NCI-H226 (cell line): Measurements from ENCODE around the gene RPRD2.
"Not testable (repeated sequence)": the region's sequence is repeated elsewhere in the genome, so short reads cannot be mapped to it uniquely, and the experiment has no call there.

Experiments
- DNase-seq: peaks from one replicate; pipeline ENCODE4 v3.0.0-alpha.2; 2015

Gene RPRD2

DNA sequence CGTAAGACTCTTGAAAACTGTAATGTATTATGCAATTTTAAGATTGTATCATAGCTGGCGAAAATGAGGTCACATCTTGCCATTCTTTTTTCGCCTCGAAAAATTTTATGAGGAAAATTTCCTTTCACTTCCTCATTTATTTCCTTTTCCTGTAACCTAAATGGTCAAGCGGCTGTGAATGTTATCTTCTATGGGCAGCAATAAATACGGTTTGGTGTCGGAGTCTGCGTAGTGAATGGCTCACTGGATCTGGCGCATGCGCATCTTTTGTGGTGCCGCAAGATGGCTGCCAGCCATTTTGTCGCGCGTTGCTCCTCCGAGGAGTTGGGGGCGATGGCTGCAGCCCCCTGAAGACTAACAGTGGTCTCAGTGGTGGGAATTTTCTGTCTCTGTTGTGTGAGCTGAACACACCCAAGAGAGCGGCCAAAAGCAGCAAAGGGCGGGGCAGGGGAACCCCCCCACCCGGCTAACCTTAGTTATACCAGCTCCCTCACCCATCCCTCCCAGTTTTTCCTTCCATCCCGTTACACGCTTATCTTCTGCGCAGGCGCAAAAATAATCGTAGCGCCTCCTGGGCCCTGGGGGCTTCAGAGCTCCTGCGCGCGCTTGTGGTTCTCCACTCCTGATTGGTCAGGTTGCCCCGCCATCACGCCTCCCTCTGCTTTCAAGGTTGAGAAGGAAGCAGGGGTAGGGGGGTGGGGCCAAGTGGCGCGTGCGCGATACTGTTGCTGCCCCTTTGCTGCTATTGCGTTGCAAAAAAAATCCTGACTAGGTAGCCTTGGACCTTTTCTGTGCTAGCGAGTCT is at the start of gene RPRD2:
Gene RPRD2, plus strand, starts transcription at position 722 of the 805 bp plus-strand sequence. CDS start 568 bp downstream, outside the sequence.
- peak; percentile 98 for DNase-seq

DNA sequence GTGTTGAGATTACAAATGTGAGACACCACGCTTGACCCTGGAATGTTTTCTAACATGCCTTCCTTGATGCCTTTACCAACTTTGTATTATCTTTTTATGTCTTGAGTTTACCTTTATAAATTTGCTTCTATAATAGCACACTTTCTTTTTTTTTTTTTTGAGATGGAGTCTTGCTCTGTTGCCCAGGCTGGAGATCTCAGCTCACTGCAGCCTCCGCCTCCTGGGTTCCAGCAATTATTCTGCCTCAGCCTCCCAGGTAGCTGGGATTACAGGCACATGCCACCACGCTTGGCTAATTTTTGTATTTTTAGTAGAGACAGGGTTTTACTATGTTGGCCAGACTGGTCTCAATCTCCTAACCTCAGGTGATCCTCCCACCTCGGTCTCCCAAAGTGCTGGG is 49.3 kb upstream of the RPRD2 start:
- DNase-seq = not testable (repeated sequence)

DNA sequence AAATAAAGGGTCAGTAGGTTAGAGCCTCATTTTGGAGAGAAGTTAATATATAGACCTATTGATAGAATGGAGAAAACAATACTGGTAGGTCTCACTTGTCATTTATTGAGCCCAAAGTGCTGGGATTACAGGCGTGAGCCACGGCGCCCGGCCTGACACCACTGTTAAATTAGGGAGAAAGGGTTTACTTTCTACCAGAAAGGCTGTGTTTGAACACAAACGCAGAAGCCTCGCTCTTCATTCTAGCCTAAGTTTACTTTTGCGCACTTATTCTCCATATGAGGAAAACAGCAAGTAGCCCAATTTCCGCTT is 43.3 kb upstream of the RPRD2 start:
- no peak for DNase-seq

DNA sequence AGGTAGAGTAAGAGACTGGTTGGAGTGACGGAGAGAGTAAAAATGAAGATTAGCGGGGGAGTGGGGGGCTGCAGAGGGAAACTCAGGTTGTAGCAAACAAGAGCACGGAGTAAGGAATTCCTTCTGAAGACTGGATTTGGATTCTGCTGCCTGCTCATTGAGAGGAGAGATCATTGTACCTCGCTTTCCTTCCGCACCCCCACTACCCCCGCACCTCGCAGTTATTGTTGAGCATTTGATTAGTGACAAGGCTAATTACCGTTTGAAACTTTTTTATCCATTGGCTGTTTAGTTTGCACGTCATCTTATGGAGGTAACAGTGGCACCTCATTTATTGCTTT is 42.2 kb upstream of the RPRD2 start:
- DNase-seq = no peak

DNA sequence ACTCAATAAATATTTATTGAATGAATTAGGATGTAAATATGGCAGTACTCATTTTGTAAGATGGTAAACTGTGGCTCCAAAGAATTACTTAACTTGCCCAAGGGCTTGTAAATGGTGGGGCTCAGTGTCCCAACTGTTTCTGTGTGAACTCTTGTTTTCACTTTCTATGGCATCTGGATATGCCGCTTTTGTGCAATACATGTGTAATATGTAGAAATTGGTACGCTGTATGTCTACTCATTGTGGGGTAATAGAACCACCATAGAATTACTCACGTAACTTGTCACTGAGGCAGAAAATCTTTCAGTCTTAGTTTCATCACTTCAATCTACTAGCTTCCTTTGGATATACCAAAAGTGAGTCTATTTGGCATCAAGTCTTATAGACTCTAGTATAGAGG is 41.6 kb upstream of the RPRD2 start:
- no peak for DNase-seq

DNA sequence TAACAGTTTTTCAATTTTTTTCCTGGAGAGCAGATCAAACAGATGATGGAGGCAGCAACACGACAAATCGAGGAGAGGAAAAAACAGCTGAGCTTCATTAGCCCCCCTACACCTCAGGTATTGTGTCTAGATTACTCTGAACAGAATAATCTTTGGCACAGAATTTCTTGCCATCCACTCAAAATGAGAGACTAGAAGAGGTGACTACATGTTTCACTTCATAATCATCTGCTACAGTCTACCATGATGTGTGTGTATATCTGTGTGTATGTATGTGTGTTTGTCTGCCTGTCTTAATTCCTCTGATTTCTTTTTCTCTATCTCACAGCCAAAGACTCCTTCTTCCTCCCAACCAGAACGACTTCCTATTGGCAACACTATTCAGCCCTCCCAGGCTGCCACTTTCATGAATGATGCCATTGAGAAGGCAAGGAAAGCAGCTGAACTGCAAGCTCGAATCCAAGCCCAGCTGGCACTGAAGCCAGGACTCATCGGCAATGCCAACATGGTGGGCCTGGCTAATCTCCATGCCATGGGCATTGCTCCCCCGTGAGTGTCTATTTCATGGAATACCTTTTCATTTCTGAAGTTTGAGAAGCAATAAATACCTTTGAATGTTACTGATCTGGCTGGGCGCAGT is 31.2 kb upstream of the RPRD2 start:
- DNase-seq = no peak

DNA sequence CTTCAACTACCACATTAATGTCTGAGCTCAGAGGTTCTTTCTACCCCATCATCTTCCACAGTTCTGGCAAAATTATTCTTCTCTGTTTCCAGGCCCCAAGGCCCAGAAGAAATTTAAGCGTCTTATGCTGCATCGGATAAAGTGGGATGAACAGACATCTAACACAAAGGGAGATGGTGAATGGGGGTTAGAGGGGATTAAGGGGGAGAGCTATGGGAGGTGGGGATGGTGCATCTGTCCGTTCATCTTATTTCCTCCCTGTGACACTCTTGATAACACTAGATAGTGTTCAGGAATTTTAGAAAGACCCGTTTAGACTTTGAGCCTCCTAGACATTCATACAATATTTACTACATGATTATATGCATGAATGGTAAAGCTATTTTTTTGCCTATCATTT is 17.6 kb upstream of the RPRD2 start:
- no peak for DNase-seq

DNA sequence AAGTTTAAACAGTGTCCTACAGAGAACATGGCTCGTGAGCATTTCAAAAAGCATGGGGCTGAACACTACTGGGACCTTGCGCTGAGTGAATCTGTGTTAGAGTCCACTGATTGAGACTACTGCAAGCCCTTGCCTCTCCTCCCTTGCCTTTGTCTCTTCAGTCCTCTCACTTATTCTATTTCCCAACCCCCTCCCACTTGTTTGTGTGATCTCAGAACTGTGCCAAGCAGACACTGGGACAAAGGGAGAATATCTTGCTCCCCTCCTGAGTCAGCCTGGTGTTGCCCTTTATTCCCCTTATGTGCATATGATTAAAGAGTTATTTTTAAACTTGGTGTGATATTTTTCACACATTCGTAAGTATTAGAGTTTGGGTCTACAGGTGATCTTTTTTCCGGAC is 11.1 kb upstream of the RPRD2 start:
- DNase-seq = no peak

DNA sequence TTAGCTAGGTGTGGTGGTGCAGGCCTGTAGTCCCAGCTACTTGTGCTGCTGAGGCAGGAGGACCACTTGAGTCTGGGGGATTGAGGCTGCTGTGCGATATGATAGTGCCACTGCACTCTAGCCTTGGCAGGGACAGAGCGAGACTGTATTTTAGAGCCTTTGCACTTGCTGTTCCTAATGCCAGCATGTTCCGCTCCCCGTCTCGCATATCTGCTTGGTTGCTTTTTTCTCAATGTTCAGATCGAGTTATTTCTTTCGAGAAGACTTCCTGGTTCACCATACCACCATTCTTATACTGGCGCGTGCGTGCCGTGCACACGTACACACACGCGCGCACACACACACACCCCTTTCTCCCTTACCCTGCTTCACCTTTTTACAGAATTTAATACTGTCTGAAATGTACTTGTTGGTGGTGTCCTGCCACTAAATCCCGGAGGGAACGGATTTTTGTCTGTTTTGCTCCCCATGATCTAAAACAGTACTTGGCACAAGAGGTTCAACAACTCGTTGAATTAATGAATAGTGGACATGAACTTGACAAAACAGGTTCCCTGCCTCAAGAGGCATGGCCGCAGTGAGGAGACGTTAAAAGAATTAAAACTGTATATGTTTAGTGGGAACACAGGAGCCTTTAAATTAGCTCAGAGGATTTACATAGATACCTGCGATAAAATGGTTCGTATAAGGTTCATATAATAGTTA is 1.1 kb upstream of the RPRD2 start:
- no peak for DNase-seq

DNA sequence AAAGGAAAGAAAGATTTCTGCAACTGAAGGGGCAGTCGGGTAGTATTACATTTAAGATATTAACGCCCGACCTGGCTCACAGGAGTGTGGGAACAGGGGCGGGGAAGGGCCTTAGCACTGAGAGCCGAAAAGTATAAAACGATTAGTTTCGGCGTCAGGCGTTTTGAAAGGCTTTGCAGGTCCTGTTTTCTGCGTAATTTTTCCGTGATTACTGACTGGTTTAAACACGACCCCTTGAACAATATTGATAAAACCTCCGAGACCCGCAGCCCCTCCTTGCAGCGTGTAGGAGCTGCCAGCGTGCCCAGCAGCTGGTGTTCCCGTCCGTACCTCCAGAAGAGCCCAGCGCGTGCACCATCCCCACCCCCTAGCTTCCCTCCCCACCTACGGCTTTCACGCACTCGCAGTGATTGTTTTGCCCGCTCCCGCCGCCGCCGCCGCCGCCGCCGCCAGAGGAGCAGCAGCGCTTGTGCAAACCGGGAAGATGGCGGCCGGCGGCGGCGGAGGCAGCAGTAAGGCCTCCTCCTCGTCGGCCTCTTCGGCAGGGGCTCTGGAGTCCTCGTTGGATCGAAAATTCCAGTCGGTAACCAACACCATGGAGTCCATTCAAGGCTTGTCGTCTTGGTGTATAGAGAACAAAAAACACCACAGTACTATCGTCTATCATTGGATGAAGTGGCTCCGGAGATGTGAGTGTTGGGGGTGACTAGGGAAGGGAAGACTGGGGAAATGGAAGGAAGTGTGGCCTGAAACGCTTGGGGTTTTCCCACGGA is 470 bp downstream of the RPRD2 start:
- peak; percentile 77 for DNase-seq

DNA sequence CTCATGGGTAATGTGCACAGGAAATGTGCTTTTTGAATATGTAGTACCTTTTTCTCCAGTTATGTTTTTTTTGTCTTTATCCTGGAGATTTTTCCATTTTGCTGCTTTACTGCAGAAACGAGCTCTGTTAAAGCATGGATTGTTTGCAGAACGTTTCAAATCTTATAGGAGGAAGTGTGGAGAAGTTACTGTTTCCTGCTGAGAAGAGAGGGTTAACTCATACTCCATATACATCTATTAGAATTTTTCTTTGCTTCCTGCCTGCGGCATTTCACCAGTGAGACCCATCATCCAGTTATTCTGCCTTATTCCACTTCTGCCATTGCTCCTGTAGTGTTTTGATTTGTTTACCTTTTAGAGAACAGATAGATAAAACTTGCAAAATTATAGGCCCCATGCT is 2.0 kb downstream of the RPRD2 start:
- no peak for DNase-seq

DNA sequence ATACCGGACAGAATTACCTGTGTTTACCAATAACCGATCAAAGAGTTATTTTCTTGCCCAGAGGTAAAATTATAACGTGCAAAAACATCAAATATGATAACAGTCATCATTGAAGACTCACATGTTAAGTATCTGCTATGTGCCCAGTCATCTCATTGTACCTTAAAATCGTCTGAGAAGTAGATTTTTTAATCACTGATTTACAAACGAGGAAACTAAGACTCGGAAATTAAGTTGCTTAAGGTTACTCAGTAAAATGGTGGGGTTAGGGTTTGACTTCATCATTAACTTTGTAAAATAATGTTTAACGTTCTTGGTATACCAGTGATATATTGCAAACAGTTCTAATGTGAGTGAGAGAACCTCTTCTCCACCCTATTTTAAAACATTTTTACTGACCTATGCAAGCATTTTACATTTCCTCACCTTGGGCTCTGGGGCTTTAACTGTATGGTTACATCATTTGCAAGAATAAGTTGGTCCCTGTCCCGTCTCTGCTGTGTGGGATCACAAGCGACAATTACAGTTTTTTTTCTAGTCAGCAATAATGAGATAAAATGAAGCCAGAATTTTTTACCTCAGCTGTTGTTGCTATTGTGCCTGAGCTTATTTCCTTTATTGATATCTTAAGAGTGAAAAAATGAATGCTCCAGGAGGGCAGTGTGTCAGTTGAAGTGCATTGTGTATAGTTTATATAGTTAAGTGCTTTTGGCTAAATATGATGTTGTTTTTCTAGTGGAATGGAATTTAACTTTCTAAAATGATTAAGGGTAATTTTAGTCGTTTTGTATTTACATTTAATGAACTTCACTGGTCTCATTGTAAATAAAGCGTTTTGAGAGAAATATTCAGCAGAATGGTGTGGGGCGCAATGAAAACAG is 2.7 kb downstream of the RPRD2 start:
- no peak for DNase-seq

DNA sequence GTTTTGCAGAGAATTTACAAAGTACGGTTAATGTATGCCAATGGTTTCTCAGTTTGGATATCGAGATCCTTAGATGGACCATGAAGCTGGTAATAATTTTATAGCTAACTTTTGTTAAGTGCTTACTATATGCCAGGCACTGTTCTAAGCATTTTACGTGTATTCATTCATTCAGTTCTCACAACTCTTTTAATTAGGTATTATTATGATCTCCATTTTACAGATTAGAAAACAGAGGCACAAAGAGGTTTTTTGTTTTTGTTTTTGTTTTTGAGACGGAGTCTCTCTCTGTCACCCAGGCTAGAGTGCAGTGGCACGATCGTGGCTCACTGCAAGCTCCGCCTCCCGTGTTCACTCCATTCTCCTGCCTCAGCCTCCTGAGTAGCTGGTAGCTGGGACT is 7.2 kb downstream of the RPRD2 start:
- no peak for DNase-seq

DNA sequence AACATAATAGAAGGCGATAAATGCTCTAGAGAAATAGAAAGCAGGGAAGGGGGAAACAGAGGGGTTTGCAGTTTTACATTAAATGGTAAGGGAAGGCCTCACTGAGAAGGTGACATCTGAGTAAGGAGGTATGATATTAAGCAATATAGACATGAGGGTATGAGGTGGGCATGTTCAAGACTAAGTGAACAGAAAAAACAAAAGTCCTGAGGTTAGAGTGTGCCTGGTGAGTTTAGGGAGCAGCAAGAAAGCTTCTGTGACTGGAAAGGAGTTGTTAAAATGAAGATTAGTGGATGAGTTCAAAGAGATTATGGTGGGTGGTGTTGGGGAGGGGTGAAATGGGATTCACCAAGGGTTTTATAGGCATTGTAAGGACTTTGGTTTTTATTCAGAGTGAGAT is 8.6 kb downstream of the RPRD2 start:
- DNase-seq = no peak

DNA sequence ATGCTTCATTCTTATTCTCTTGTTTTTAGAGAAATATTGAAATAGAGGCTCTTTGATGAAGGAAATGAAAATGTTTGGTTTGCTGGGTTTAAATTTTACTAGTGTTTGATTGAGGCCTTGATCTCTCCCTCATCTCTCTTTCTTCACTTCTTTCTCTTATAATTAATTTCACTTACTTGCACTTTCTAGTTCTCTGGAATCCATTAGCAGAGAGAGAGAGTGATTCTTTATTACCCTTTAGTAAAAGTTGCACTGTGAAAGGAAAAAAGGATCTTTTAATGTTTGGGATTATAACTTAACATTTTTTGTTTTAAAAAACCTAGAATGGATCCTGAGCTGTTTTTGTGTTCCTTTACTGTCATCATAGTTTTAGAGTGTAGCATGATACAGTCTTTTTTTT is 12.2 kb downstream of the RPRD2 start:
- DNase-seq = no peak

DNA sequence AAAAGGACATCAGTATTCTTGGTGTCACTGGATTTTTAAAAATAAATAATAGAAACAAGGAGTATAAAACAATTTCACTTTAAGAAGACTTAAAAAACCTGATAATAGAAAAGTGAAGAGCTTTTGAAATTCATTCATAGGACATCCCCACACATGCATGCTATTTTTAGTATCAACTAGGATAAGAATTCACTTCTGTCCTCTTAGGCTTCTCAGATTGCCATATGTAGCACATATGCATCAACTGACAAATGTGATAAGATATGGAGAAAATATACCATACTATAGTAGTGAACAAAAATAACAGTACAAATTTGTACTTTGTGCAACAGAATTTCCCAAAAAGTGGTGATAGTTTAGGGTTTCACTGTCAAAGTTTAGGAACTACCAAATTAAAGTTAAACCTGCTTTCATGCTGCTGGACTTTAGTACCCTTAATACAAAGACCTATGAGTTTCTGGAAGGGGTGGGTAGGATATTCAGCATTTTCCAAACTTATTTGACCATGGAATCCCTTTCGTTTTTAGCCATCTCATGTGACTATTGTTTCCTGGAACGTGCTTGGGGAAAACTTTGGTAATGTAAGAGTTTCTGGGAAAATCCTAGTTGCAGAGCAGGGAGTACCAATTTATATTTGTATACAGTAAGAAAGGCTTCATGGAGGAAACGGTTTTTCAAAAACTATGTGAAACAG is 19.8 kb downstream of the RPRD2 start:
- no peak for DNase-seq

DNA sequence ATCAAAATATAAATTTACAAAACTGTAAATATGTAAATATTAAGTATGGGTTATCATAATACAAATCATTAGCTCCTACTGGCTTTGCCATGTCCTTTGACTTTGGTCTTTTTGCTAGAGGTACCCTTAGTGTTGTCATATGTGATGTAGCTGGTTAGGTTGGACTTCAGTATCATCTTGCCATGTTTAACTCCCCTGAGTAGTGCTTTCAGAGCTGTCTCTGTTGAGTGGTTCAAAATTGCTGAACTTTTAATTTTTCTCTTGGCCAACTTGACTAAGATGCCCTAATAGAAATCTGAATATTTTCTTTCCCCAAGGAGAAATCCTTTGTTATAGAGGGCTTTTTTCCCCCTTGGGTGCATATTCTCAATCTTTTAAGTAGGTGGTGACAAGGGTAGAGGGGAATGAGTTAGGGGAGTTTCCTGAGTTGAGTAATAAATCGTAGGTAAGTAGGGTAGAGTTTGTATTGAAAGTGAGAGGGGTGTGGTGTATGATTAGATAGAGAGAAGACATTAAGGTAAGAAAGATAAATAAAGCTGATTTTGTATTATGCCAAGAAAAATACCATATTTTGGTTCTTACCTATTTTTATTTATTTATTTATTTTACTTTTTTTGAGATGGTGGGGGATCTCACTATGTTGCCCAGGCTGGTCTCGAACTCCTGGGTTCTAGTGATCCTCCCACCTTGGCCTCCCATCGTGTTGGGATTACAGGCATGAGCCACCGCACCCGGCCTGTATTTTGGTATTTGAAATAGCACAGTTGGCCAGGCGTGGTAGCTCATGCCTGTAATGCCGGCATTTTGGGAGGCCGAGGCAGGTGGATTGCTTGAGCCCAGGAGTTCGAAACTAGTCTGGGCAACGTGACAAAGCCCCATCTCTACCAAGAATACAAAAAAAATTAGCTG is 21.8 kb downstream of the RPRD2 start:
- no peak for DNase-seq

DNA sequence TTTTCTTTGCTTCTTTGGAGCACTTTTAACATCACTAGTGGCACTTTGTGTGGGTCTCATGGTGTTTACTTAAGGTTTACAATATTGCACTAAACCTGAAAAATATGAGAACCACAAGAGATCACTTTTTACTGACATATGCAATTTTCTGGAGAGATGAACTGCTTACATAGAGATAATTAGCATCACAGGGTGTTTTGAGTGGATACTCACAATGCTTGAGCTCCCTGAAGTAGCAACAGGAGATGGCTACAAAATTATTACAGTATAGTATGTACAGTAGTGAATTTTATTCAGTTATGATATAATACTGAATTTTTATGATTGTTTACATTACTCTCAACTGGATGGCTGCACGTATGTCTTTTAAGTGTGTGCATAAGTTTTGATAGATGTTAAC is 22.6 kb downstream of the RPRD2 start:
- DNase-seq = no peak

DNA sequence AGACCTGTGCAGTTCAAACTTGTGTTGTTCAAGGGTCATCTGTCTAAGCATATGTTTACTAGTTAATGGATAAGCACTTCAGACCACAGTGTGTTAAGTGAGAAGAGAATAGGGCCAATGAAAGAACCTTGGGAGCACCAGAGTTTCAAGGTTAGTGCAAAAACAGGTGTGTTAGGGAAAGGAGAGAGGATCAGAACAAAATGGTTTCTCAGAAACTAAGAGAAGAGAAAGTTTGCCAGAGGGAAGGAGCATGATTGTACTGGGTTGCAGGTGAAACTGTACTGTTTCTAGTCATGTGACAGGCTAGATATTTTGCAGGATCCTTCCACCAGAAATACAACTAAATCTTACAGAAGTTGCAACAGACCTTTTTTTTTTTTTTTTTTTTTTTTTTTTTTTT is 23.3 kb downstream of the RPRD2 start:
- DNase-seq = no peak

DNA sequence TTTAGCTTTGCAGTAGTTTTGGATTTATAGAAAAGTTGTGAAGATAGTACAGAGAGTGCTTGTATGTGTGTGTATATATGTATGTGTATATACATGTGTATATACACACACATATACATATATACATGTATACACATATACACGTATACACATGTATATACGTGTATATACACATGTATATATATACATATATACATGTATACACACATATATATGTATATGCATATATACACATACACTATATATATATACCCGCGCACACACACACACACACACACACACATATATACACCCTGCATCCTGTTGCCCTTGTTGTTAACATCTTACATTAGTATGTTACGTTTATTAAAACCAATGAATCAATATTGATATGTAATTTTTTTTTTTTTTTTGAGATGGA is 24.3 kb downstream of the RPRD2 start:
- no peak for DNase-seq

DNA sequence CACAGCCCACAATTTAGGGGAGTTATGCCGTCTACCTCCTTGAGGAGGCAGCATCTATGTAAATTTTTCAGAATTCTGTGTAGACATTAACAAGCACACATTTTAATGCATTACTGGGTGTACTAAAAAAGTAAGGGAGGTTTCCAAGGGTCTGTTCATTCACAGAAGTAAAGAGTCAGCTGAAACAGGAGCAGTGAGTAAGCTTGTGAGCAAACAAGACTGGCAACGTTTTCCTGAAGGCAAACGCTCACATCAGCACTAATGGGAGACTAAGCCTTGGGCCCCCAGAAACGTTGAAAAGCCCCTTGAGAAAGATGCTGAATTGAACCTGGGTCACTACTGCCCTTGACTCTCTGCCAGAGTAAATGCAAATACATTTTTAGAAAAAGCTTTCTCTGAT is 25.7 kb downstream of the RPRD2 start:
- no peak for DNase-seq
